HL-60/S4 treated with retinoic acid at 250 ng/mL for 4 days and 3 days (cell line): Measurements from ENCODE around the gene TPSG1.
"Not testable (repeated sequence)": the region's sequence is repeated elsewhere in the genome, so short reads cannot be mapped to it uniquely, and the experiment has no call there.

Source experiments
- in situ Hi-C: fragments of 300-500 bp; cut with MboI; formaldehyde crosslinking; loops from 2 replicates; pipeline ENCODE4 v1.7.0; 2022; ENCODE audit warnings: low sequenced_read_pairs

Gene TPSG1

GRCh38 chr16:1232049-1232748, 7.1 kb upstream of the TPSG1 start:
- in situ Hi-C loops, result not testable (repeated sequence)

GRCh38 chr16:1231301-1231700, 6.2 kb upstream of the TPSG1 start:
- in situ Hi-C loops, result not testable (repeated sequence)

GRCh38 chr16:1230471-1231212, 5.6 kb upstream of the TPSG1 start:
- in situ Hi-C loops, result not testable (repeated sequence)

GRCh38 chr16:1230084-1230470, 5.0 kb upstream of the TPSG1 start, which contains the start of gene TPSB2:
Gene TPSB2, minus strand, starts transcription at chr16:1230184. Its CDS starts 233 bp downstream, at chr16:1229951.
- in situ Hi-C loops, result not testable (repeated sequence)

DNA sequence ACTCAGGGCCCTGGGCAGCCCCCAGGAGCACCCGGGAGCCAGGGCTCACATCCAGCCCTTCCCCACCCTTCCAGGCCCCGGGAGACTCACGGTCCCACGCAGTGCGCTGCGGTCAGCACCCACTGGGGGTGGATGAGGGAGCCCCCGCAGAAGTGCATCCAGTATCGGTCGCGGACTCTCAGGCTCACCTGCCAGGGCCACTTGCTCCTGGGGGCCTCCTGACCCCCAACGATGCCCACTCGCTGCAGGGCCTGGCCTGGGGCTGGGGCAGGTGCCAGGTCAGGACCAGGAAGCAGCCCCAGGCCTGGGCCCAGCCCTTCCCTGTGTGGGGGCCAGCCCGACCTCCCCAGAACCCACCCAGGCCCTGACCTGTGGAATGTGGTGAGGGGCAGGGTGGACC, 4.4 kb upstream of the TPSG1 start:
- in situ Hi-C loops, result not testable (repeated sequence)

DNA sequence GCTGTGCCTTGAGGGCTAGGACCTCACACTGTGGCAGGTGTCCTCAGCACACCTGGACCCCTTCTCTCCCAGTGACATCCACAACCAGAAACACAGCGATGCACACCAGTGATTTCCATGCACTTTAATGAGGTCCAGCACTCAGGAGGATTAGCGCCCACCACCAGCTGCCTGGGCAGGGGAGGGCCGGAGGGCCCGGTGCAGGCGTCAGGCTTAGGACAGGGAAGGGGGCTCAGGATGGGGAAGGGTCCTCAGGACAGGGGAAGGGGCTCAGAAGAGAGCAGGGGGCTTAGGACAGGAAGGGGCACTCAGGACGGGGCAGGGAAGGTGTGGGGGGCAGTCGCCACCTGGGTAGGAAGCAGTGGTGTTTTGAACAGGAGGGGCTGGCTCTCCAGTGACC, 3.2 kb upstream of the TPSG1 start:
- in situ Hi-C loops, result not testable (repeated sequence)

- in situ Hi-C loops, result not testable (repeated sequence)
Observed at GRCh38 chr16:1226692-1227091, 1.6 kb upstream of the TPSG1 start.

GRCh38 chr16:1225728-1226311, 752 bp upstream of the TPSG1 start:
- in situ Hi-C loops, result not testable (repeated sequence)

DNA sequence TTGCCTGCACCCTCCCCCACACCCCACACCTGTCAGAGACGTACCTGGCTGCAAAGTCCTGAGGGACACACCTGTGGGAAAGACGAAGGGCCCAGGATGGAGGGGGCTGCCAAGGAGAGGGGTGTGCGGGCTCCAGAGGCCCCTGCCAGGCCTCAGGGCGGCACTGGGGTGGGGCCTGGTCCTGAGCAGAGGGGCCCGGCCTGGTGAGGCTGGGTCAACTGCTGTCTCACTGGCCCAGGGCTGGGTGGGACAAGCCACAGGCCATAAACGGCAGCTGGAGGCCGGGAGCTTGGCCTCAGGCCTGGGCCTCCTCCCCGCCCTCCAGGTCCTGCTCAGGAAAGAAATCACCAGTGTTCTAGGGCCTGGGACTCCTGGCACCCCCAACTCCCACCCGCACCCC, 510 bp downstream of the TPSG1 start:
- in situ Hi-C loops, result no loop called here

GRCh38 chr16:1223355-1224214, 1.5 kb downstream of the TPSG1 start:
- in situ Hi-C loops, result no loop called here

GRCh38 chr16:1222553-1223354, 2.3 kb downstream of the TPSG1 start:
- in situ Hi-C loops, result no loop called here

- in situ Hi-C loops, result no loop called here
Observed at GRCh38 chr16:1221628-1222552, 3.2 kb downstream of the TPSG1 start.

DNA sequence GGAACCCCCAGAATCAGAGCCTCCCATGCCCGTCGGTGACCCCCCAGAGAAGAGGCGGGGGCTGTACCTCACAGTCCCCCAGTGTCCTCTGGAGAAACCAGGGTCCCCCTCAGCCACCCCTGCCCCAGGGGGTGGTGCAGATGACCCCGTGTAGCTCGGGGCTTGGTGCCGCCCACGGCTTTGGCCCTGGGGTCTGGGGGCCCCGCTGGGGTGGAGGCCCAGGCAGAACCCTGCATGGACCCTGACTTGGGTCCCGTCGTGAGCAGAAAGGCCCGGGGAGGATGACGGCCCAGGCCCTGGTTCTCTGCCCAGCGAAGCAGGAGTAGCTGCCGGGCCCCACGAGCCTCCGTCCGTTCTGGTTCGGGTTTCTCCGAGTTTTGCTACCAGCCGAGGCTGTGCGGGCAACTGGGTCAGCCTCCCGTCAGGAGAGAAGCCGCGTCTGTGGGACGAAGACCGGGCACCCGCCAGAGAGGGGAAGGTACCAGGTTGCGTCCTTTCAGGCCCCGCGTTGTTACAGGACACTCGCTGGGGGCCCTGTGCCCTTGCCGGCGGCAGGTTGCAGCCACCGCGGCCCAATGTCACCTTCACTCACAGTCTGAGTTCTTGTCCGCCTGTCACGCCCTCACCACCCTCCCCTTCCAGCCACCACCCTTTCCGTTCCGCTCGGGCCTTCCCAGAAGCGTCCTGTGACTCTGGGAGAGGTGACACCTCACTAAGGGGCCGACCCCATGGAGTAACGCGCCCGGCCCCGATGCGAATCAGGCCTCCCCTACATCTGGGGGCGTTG, 4.0 kb downstream of the TPSG1 start:
- in situ Hi-C loops, result no loop called here

DNA sequence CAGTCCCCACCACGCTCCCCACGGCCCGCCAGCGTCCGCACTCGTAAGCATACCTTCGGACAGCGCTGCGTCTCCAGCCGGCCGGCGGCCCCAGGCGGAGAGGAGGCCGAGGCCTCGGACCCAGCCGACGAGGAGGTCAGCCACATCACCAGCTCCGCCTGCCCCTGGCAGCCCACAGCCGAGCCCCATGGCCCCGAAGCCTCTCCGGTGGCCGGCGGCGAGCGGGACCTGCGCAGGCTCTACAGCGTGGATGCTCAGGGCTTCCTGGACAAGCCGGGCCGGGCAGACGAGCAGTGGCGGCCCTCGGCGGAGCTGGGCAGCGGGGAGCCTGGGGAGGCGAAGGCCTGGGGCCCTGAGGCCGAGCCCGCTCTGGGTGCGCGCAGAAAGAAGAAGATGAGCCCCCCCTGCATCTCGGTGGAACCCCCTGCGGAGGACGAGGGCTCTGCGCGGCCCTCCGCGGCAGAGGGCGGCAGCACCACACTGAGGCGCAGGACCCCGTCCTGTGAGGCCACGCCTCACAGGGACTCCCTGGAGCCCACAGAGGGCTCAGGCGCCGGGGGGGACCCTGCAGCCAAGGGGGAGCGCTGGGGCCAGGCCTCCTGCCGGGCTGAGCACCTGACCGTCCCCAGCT, 4.9 kb downstream of the TPSG1 start:
- in situ Hi-C loops, result no loop called here

DNA sequence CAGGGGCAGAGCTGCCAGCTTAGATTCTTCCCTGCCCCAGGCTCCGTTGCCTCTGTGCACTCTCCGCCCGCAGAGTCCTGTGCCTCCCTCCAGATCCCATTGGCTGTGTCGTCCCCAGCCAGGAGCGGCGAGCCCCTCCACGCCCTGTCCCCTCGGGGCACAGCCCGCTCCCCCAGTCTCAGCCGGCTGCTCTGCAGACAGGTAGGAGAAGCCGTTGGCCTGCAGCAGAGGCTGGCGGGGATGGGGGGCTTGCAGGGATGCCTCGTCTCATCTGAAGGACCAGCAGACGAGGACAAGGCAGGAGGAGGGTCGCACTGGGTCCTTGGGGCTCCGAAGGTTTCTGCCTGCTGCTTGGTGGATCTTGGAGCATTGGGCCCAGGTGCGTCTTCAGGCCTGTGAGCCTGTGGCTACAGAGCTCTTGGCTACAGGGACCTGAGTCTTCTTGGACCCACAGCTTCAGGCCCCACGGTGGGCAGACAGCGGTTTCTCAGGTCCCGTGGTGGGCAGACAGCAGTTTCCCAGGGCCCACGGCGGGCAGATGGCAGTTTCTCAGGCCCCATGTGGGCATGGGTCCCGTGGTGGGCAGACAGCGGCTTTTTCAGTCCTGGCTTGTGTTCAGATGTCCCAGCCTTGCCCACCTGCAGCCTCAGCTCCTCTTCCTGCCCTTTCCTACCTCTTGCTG, 6.0 kb downstream of the TPSG1 start:
- in situ Hi-C loops, result no loop called here

GRCh38 chr16:1218061-1218929, 6.8 kb downstream of the TPSG1 start:
- in situ Hi-C loops, result no loop called here
